ENCODE data around the gene DNPEP.

Gene DNPEP

DNA sequence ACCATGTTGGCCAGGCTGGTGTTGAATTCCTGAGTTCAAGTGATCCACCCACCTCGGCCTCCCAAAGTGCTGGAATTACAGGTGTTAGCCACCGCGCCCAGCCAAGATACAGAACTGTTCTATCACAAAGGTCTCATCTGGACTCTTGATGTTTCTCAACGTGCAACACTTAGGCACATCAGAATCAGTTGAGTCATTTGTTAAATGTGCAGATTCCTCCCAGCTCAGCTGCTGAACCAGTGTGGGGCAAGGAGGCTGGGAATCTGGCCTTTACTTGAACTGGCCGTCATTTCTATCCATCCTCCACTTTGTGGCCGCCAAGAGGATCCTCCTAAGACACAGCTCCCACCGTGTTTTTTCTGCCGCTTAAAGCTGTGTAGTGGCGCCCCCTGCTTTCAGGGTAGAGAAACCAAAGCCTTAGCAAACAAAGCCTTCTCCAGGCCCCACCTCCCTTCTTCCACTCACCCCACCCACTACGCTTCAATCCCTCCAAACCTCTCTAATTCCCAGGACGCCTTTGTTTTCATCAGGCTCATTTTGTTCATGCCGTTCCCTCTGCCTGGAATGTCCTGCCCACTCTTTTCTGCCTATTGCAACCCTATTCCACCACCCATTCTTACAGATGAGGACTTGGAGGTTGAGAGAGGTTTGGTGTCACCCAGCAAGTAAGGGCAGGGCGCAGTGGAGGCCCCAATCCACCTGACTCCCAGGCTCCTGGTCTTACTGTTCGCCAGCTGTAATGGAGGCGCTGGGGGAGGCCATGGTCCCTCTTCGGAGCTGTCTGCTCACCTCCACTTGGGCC, 46.2 kb upstream of the DNPEP start:
- H3K27ac ChIP-seq: no peak overlapping the region
- no peak for TF ChIP-seq CTCF (conservative IDR thresholded peaks at IDR 0.05; ENCODE audit: low read depth)
- no peak for DNase-seq (ENCODE audit: low spot score)
- ChIA-PET POLR2A (ENCODE audit: low non-redundant PET) (interaction anchor here (0.6 kb wide), 1 partner anchor 74 kb away, joined by 3 read pairs; no protein-coding TSS in a partner anchor), CTCF (interaction anchor here (0.6 to 1.1 kb wide), 3 partner anchors 84 to 371 kb away, joined by 3 to 4 read pairs (median 3); no protein-coding TSS in a partner anchor)

- TF ChIP-seq CTCF (conservative IDR thresholded peaks at IDR 0.05; ENCODE audit: low read depth): no peak; the same call in 1 of the 2 replicates
- DNase-seq (ENCODE audit: low spot score): peak; percentile 40
- CTCF ChIA-PET: interaction anchor here (0.6 to 1.6 kb wide), 6 partner anchors 28 to 675 kb away, joined by 3 to 18 read pairs (median 3); no protein-coding TSS in a partner anchor
- POLR2A ChIA-PET (ENCODE audit: low non-redundant PET): no interaction called here
- no peak overlapping the region for H3K27ac ChIP-seq
Measured at GRCh38 chr2:219430633-219431615, 43.2 kb upstream of the DNPEP start.

DNA sequence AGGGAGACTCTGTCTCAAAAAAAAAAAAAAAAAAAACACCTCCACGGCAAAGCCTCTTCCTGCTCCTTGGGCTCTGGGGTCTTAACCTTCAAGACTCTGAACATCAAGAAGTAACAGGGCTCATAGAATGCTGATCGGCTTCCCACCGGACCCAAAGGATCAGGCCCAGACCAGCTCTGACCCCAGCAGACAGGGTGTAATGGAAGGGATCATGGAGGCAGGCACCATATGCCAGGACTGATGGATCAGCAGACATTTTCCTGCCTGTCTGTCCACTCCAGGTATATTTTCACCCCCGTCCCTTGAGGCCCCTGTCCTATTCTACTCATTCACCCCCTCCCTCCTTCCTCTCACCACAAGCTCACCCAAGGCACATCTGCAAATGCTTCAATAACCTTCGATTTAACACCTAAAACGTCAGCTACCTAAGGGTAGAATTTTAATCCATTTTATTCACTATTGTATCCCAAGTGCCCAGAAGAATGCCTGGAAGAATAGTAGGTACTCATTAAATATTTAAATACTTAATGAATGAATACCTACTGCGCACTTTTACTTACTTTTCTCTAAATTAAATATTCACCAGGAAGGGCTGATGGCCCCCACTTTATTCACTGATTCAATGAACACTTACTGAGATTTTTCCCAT, 42.4 kb upstream of the DNPEP start:
- no peak overlapping the region for H3K27ac ChIP-seq
- CTCF ChIA-PET: interaction anchor here (0.5 to 1.6 kb wide), 6 partner anchors 10 to 676 kb away, joined by 3 to 18 read pairs (median 4); no protein-coding TSS in a partner anchor
- POLR2A ChIA-PET (ENCODE audit: low non-redundant PET): no interaction called here
- TF ChIP-seq CTCF (conservative IDR thresholded peaks at IDR 0.05; ENCODE audit: low read depth): no peak
- no peak for DNase-seq (ENCODE audit: low spot score)

DNA sequence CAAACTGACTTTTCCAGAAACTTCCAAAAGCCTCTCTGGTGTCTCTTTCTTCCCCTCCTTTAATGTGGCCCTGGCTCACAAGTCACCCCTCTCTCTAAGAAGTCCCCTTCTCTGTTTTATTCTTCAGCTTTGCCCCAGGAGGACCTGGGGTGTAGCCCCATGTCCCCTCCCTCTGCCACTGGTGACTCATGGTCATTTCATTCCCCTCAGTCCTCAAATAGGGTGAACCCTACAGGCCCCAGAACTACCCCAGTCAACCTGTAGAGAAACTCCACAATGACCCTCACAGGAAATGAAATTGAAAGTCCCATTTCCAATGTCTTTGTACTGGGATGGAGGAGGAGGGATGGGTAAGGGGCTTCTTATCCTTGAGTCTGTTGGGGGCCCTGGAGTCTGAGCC, 40.8 kb upstream of the DNPEP start:
- ChIA-PET POLR2A (ENCODE audit: low non-redundant PET) (no interaction called here), CTCF (interaction anchor here (0.6 to 0.8 kb wide), 2 partner anchors 11 to 101 kb away, joined by 3 to 4 read pairs; partner anchors contain the start of gene DES)
- no peak for DNase-seq (ENCODE audit: low spot score)
- no peak for TF ChIP-seq CTCF (conservative IDR thresholded peaks at IDR 0.05; ENCODE audit: low read depth)
- H3K27ac ChIP-seq: no peak overlapping the region

DNA sequence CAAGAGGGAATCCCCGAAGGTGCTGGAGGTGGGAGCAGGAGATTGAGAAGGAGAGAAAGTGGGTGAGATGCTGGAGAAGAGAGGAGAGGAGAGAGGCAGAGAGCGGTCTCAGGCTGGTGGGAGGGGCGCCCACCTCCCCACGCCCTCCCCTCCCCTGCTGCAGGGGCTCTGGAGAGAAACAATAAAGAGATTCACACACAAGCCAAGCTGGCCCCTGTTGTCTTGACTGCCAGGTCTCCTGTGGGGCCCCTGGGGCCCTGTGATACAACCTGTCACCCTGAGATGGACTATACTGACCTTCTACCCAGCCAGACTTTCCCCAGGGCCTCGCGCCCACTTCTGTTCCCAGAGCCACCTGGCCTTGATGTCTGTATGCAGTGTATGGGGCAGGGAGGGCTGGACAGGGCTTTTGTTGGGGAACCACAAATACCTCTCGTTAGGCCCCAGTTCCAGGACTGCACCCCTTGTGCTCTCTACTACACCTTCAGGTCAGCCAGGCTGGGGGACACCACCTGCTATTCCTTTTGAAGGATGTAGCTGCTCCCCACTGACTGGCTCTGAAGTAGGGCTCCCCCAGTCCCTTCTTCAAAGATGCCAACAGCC, 38.9 kb upstream of the DNPEP start:
- H3K27ac ChIP-seq: no peak overlapping the region
- TF ChIP-seq CTCF (conservative IDR thresholded peaks at IDR 0.05; ENCODE audit: low read depth): no peak
- CTCF ChIA-PET: no interaction called here
- no peak for DNase-seq (ENCODE audit: low spot score)
- POLR2A ChIA-PET (ENCODE audit: low non-redundant PET): no interaction called here

Data from RWPE1 (cell line).